ENCODE measurements around the gene ASAH2.
"Not testable (repeated sequence)": the region's sequence is repeated elsewhere in the genome, so short reads cannot be mapped to it uniquely, and the experiment has no call there.

Gene ASAH2

DNA sequence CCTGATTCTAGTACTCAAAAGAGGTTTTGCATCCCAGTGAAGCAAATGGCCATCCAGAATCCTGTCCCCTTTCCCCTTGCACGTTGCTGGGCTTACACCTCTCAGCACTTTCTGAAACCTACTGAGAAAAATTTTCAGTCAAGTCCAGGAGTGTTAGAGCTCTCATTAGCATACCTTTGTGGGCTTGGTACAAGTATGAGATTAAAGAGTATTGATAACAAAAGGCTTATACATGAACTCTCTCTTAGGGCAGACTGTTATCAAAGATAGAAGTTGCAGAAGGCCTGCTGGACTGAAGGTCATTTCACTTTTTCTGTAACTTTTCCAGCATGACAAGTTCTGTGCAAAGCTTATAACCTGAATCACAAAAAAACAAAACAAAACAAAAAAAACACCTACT is at the start of gene ASAH2:
TSS of gene ASAH2 (minus strand) at position 123 of the 400 bp plus-strand sequence. CDS start 2,906 bp downstream, outside the sequence.
- DNase-seq (ENCODE audit: low read depth in 2 of 2), result no peak

DNA sequence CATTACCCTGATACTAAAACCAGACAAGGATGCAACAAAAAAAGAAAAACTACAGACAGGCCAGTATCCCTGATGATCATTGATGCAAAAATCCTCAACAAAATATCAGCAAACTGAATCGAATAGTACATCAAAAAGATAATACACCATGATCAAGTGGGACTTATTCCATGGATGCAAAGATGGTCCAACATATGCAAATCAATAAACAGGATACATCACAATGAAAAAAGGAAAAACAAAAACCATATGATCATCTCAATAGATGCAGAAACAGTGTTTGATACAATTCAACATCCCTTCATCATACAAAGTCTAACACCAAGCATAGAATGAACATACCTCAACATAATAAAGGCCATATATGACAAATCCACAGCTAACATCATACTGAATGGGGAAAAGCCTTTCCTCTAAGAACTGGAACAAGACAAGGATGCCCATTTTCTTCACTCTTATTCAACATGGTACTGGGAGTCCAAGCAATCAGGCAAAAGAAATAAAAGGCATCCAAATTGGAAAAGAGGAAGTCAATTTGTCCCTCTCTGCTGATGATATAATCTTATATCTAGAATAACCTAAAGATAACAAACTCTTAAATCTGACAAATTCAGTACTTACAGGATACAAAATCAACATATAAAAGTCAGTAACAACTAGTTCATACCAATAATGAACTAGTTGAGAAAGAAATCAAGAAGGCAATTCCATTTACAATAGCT is 48.8 kb upstream of the ASAH2 start:
- no peak for DNase-seq (ENCODE audit: low read depth in 2 of 2)

DNA sequence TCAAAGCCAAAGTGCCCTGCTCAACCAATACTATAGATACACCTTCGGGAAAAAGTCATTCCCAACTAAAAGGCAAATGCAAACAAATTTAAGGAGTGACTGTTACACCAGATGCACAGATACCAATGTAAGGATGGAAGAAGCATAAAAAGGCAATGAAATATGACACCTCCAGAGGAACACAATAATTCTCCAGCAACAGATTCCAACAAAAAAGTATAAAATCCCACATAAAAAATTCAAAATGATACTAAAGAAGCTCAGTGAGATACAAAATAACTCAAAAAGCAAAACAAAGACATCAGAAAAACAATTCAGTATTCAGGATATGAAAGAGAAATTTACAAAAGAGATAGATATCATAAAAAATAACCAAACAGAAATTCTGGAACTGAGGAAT is 44.1 kb upstream of the ASAH2 start:
- no peak for DNase-seq (ENCODE audit: low read depth in 2 of 2)

DNA sequence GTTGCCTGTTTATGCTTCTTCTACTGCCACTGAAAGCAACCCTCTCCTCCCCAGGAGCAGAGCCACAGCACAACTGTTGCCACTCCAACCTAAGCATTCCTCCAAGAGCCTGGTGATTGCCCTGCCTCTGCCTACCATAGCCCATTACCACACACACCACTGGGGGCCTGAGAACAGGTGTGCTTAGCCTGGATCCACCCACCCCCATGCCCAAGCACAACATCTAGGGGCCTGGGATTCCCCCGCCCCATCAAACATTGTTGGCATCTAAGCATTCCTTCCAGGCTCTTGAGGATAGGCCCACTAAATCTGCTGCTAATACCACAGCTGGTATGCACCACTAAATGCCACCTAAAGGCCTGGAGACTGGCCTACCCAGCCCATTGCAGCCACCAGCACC is 43.3 kb upstream of the ASAH2 start:
- no peak for DNase-seq (ENCODE audit: low read depth in 2 of 2)

DNA sequence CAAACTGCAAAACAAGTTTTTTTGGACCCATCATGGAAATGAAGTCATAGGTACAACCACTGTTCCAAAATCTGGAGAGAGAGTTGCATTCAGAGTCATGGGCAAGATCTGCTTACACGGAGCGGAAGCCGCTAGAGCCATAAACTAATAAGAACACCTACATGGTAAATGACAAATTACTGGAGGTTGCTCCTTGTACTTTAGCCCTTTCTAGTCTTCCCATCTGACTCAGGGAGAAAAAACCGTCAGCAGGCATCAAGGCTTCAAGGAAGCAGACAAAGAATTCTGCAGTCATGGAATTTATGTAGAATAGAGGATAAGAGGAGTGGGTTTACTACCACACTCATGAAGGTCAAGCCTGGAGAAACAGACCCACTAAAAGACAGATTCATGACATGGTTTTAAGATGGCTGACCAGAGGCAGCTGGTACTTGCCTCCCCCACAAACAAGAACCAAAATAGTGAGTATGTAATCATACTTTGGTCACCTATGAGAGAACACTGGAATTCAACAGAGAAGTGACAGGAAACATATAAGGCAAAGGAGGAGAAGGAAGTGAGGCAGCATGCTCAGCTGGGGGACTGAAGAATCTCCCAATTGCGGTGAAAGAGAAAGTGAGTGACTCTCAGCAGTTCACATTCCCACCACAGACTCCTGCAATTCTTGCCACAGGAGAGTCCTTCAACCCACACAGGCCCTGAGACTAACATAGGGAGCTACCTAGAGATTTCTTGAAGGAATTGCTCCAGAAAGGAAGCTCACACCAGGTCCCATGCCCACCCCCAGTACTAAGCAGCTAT is 42.4 kb upstream of the ASAH2 start:
- no peak for DNase-seq (ENCODE audit: low read depth in 2 of 2)

DNA sequence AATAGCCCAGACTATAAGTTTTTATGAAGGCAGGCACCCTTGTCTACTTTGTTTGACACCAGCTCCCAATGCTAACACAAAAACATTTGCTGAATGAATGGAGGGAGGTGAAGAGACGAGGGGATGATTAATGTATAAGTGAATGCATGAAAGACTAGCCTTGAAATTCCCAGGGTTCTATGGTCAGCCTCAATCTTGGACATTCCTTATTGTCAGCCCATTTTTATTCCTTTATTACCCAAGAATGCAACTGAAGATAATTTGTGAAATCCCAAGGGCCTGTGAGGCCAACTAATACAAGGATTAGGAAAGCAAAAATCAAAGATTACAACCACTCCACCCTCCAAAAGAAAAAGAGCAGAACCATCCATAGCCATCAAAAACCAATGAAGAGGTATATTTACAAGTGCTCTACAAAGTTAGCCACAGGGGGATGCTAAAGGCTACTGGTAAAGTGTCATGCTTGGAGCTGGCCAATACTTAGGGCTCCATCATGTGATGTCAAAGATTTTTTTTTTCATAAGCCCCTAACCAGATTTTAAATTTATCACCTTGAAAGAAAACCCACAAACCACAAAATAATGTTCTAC is 40.0 kb upstream of the ASAH2 start:
- DNase-seq (ENCODE audit: low read depth in 2 of 2), result no peak

DNA sequence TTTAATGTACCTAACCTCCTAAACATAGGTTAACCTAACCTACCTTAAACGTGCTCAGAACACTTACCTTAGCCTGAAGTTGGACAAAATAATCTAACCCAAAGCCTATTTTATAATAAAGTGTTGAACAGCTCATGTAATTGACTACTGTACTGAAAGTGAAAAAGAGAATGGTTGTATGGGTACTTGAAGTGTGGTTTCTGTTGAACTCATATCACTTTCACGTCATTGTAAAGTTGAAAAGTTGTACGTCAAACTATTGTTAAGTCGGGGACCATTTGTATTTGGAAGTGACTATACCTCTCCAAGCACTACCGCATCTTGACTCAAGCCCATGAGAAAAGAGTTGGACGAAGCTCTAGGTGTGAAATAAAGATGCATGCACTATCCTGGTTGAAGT is 37.9 kb upstream of the ASAH2 start:
- DNase-seq (ENCODE audit: low read depth in 2 of 2), result no peak

DNA sequence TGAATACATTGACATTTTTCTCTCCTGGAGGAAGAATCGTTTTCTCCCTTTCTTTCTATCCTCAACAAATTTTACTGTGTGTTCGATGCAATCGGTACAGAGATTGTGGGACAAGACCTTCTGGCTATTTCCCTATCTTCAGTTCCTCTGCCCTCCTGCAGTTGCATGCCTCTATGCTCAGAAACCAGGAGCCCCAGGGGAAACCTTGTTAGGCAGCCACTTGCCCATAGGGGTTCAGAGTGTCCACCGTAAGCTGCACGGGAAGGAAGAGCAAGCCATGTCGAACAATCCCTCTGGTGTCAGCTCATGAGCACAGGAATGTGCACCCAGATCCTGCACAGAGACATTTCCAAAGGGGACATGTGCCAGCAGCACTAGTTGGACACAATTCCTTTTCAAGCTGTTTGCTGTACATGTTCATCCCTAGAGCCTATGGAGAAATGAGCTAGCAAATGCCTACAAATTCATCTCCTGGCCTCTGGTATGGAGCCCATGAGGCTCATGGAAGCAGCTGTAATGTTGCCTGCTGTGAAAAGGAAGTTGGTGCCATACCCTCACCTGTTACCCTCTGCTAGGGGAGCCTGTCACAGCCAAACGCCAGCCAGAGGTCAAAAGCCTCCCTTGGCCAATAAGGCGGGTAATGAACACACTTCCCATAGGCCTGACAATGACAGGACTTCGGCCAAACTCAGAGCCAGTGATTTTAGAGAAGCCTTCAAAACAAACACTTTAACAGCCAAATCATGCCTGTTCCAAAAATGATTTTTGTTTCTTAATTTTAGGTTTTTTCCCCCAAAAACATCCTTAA is 35.9 kb upstream of the ASAH2 start:
- DNase-seq (ENCODE audit: low read depth in 2 of 2), result no peak

DNA sequence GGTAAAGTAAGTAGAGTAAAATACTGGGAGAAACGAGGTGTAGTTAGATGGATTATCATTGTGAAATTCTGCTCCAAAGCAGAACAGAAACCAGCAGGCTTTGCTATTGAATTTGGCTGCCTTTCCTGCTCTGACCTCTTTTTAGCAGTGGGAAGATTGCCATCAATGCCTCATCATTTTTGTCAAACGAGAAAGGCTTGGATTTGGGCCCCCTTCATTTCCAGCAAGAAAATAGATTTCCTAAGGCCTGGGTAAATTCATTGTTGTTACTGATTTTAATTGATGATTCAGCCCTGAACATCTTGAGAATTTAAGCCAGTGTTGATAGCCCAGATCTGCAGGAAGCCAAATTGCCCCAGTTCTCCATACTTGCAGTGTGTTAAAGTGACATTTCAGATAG is 35.2 kb upstream of the ASAH2 start:
- no peak for DNase-seq (ENCODE audit: low read depth in 2 of 2)

DNA sequence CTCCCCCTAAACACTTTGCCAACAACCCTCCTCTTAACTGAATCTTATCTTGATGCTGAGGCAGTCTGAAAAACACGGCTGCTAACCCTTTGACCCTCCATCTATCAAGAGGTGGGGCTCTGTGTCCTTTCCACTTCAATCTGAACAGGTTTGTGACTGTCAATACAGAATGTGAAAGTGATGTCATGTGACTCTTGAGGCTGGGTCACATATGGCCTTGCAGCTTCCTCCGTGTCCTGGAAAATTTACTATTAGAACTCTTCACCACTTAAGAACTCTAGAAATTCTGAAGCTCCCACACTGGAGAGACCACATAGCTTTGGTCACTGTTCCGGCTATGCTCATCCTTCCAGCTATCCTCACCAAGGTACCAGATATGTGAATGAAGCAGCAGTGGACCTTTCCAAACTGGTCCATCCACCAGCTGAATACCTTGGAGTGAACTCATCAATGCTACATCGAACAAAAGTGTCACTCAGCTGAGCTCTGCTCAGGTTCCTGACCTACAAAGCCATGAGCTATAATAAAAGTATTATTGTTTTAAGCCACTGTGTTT is 30.7 kb upstream of the ASAH2 start:
- no peak for DNase-seq (ENCODE audit: low read depth in 2 of 2)

DNA sequence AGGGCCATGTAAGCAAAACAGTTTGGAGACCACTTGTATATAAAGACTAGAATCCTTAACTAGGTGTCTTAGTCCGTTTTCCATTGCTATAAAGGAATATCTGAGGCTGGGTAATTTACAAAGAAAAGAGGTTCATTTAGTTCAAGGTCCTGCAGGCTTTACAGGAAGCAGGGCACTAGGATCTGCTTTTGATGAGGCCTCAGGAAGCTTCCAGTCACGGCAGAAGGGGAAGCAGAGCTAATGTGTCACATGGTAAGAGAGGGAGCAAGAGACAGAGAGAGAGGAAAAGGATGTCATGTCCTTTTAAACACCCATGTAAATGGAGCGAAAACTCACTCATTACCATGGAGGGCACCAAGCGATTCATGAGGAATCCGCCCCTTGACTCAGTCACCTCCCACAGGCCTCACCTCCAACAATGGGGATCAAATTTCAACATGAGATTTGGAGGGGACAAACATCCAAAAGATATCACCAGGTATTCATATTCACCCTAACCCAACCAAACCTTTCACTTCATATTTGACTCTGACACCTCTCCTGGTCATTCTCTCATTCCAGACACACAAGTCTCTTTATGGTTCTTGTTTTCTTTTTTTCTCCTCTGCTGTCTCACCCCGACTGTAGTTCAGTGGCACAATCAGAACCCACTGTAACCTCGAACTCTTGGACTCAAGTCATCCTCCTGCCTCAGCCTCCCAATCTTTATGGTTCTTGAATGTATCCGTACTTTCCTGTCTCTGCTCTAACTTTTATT is 30.1 kb upstream of the ASAH2 start:
- DNase-seq (ENCODE audit: low read depth in 2 of 2), result no peak

DNA sequence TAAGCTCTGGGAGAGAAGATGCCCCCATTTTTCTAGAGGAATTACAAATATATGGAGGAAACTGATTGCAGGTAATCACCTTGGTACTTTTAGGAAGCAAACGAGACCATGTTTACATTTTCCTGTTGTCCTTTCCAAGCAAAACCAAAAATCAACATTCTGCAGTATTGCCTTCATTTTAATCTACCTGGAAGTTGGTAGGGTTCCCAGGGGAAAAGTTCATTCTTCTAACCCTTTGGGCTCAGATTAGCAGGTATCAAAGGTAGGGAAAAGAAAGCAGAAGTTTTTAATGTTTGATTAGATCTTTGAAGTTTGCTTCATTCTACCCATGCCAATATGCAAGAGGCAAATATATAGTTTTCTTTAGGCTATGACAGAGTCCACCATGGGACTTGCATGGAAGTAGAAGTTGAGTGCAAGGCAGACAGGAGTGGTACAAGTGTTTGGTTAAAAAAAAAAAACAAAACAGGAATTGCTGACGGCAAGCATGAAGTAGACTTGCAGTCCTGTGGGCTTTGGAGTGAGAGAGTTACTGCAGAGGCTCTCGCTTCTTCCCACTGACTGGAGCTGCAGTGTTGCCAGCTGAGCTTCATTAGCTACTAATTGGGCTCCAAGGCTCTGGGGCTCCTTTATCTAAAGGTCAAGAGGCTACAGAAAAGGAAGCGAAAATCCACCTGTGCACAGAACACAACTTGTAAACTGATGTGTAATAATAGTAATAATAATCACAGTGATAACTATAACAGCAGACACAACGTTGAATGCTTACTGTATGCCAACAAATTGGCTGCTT is 28.9 kb upstream of the ASAH2 start:
- DNase-seq (ENCODE audit: low read depth in 2 of 2), result no peak

DNA sequence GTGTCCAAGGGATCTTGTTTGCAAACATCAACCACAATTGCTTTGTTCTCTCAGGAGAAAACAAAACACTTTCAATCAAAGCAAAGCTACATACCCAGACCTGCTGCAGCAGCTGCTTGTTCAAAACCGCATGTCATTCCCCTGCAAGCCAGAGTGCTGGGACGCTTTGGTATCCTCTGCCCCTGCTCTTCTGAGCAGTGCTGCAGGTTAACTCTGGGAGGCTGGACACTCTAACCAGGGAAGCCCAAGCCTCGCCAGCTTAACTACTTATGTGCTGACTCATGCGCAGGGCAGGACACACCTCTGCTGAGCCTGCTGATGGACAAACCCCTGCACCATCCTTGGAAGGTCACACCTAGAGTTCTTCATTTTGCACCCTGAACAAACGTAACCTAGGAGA is 28.2 kb upstream of the ASAH2 start:
- no peak for DNase-seq (ENCODE audit: low read depth in 2 of 2)

DNA sequence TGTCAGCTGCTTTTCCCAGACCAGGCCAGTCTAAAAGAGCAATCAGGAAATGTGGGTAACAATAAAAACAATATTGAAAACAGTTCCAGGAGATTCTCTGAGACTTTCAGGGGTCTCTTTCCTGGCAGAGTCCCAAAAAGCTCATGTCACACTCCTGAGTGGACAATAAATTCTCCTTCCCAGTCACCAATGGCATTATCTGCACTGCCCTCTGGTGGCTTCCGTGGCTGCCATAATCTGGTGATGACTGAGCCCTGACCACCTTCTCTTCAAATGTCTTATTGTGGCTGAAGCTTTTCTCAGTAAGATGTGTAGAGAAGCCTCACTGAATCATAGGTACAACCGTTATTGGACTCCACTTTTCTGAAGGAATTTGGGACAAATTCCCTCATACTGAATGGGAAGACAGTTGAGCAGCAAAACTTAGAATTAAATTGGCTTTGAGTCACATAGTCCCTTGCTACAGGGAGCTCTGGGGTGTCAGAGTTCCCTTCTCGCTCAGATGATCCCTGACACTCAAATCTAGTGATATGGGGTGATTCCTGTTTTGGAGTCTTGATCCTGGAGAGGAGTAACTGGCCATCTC is 24.4 kb upstream of the ASAH2 start:
- peak; percentile 8 to 22 for DNase-seq (ENCODE audit: low read depth in 2 of 2)

DNA sequence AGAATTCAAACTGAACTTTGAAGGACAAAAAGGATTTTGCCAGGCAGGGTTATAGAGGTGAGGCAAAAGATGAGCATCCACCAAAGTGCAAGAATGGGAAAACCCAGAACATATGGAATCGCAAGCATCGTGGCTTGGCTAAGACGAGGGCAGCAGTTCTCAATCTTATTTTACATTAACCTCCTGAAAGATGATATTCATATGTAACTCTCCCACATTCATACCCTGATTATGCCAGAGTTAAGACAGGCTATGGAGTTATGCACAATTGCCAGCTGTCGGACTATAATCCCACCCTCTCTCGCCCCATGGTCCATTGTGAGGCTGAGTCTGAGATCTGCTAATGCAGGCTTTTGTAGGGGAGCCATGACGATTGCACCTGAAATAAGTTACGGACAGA is 21.2 kb upstream of the ASAH2 start:
- no peak for DNase-seq (ENCODE audit: low read depth in 2 of 2)

DNA sequence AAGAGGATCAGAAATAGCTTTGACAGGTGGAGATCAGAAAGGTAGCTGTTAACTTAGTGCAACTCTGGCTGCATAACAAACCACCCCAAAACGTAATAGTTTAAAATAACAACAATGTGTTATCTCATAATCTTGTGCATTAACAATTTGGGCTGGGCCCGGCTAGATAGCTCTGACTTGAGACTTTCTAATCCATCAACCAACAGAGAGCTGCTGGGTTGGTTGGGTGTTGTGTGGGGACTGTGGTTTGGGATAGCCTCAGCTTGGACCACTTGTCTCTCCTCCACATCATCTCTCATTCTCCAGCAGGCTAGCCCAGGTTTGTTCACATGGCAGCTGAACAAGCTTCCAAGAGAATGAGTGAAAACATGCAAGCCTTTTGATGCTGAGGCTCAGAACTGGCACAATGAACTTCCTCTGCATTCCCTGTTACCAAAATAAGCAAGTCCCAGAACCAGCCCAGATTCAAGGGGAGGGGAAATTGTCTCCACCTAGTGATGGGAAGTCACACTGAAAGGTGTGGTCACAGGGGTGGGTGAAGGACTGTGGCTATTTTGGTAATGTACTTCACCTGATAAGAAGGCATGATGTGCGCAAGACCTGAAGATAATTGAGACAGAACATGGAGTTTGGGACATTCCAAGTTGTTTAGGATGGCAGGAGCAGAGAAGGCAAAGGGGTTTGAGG is 20.4 kb upstream of the ASAH2 start:
- DNase-seq (ENCODE audit: low read depth in 2 of 2), result no peak

DNA sequence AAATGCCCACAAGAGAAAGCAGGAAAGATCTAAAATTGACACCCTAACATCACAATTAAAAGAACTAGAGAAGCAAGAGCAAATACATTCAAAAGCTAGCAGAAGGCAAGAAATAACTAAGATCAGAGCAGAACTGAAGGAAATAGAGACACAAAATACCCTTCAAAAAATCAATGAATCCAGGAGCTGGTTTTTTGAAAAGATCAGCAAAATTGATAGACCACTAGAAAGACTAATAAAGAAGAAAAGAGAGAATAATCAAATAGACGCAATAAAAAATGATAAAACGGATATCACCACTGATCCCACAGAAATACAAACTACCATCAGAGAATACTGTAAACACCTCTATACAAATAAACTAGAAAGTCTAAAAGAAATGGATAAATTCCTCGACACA is 16.6 kb upstream of the ASAH2 start:
- DNase-seq (ENCODE audit: low read depth in 2 of 2), result not testable (repeated sequence)

DNA sequence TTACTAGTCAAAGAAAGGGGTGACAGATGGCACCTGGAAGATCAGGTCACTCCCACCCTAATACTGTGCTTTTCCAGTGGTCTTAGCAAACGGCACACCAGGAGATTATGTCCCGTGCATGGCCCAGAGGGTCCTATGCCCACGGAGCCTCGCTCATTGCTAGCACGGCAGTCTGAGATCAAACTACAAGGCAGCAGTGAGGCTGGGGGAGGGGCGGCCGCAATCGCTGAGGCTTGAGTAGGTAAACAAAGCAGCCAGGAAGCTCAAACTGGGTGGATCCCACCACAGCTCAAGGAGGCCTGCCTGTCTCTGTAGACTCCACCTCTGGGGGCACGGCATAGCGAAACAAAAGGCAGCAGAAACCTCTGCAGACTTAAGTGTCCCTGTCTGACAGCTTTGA is 11.3 kb upstream of the ASAH2 start:
- DNase-seq (ENCODE audit: low read depth in 2 of 2), result not testable (repeated sequence)

DNA sequence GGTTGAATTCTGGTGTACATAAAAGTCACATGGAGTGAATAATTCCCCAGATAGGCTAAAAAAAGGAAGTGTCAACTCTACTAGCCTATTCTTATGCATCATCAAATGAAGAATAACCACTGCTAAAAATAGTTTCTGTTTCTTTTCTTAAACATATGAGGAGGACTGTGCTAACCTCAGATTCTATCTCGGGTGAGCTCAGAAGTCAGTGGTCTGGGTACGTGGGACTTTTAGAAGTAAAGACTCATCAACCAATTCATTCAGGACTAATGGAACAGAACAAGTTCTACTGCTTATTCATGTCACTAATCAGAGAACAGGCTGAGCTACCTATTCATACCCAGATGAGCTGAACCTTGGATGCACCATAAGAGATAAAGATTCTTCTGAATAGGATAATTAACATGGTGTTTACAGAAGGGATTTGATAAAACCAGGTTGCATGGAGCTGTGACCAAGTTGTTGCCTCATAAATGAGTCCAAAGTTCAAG is 9.5 kb upstream of the ASAH2 start:
- no peak for DNase-seq (ENCODE audit: low read depth in 2 of 2)

Data from stimulated activated CD8-positive, alpha-beta memory T cell treated with anti-CD3 and anti-CD28 coated beads, Interleukin-2, amount 100 ng/mL, for 48 hours (primary cell).